HG02973 (cell line): Measurements from ENCODE around the gene PWP1.

Experiments used
- ATAC-seq: cut with Tn5 transposase; IDR thresholded peaks from one replicate; pipeline ENCODE4 v1.9.1; 2021; ENCODE audit warnings: moderate library complexity; ENCODE audit not compliant: unreplicated experiment

PWP1 gene

DNA sequence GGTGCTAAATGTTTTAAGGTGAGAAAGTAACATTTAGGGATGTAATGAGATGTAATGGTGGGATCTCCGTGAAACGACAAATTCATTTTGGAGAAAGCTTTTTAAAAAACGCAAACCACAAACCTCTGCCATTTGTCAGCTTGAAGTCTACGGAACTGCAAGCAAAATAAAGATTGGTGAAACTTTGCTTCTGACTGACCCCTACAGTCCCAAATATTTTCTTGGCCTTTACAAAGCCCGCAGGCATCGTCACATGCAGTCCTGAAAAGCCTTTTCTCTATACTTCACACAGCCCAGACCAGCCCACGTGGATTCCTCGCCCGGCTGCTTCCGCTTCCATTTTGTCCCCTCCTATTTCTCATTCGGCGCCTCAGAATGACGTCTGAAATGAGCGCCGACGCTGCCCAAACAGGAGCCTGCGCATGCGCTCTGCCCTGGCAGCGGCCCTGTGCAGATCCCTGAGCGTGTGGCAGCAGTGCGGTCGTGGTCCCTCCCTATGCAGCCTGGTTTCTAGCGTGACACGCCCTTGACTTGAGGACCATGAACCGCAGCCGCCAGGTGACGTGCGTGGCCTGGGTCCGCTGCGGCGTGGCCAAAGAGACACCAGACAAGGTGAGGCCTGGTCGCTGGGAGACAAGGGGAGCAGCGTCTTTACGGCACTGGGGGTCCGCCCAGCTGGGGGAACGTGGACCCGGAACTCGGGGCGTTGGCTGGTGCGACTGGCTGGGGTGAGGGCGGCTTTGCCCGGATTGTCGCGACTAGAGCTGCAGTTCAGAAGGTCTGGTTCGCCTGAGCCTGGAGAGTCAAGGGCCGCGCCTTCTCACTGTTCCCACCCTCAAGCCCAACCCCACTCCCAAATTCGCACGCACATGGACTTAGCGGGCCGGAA lies at the start of gene PWP1:
PWP1 (plus strand) TSS at position 440 of the 889 bp plus-strand sequence; CDS start at position 541, 101 bp downstream.
- peak; percentile 76 for ATAC-seq

DNA sequence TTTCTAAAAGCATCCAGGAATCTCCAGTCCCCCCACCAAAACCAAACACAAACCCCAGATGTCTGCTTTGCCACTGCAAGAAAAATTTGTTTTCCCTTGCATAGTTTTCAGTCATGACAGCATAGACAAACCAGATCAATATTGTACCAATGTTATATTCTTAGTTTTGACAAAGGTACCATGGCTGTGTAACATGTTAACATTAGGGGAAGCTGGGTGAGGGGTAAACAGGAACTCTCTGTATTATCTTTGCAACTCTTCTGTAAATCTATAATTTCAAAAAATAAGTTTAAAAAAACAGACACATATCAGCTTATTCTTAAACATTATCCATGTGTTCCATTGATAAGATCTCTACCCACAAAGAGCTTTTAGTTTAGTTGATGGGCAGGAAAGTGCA lies 44.4 kb upstream of the PWP1 start:
- no peak for ATAC-seq

DNA sequence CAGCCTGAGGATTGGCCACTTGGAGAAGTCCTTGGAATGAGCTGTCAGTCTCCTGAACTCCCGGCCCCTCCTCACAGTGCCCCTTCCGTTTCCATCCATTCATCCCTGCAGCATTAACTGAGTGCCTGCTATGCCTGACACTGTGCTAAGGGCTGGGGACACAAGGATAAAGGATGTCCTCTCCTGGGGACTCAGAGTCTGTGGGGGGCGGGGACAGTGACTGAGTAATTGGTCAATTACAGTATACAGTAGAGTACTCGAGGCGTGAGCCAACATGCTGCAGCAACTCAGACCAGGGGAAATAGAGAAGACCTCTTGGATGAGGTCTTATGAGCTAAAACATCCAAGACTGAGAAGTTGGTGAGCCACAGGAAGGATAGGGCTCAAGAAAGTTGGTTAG lies 43.4 kb upstream of the PWP1 start:
- no peak for ATAC-seq

DNA sequence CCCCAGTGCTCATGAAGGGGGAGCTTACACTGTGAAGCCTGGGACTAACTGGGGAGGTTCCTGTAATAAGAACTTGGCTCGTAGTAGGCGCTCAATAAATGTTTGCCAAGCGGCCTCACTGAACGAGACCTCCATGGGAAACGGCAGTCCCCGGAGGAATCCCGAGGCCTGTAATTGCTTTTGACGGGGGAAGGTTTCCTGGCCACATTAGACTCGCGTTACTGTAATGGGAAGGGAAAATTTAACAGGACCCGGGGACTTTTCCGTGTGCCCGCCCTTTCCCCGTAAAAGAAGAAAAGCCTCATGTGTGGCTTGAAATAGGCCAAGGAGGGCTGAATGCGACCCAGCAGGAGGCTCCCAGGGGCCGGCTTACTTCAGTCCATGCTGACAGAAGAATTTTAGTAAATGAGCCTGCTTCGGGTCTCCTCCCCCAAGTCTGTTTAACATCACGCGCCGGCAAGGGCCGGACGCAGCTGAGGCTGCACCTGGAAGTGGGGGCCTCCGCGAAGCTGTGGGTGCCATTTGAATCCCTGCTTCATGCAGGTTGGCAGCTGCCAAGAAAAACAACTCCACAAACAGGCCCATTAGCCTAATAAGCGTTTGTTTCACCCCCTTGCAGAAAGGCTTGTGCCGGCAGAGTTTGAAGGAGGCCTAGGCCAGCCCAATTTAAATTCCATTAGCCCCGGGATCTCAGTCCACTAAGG lies 39.8 kb upstream of the PWP1 start:
- ATAC-seq = no peak

DNA sequence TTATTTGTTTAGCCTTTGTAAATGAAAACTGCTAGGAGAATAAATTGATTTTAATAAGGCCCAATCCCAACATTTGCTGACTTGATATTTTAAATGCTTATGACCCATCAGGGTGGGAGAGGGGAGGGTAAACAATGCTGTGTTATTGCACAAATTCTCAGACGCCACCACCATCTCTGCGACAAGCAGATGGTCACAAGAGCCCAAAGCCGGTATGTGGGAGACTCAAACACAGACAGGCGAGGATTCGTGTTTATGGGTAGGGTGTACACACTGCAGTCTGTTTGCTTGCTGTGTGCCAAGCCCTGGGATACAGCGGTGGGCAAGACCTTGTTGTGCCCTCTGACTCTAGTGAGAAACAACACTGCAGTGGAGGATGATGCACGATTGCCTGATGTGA lies 39.2 kb upstream of the PWP1 start:
- ATAC-seq = no peak

DNA sequence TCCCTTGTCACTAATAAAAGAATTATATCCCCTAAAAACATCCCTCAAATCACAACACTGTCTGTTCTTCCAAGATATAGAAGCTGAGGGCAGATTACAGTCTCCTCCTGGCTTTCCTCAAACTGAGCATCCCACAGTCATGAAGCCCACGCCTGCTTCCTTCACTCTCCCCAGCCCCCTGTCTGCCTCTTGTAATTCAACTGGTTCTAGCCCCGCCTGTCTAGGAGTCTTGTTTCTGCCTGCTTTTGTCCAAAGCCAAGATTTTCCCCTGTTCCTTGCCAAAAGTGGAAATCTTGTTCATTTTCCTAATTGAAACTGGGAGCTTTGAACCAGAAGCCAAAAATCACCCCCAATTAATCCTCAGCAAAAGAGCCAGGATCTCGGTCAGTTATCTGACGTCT lies 35.9 kb upstream of the PWP1 start:
- ATAC-seq = no peak

DNA sequence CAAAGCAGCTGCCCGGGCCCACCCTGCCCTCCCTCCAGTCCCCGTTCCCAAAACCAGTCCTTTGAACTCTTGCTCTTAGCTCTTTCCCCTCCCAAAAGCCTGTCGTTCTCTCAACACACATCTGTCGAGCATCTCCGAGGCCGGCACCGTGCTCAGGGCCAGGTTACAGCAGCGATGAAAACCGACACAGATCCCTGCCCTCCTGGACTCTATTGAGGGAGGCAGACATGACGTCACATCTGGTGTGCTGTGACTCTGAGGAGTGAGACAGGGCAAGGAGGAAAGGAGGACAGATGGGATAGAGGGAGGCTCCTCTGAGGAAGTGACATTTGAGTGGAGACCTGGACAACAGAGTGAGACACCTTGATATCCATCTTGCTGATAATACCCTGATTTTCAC lies 34.6 kb upstream of the PWP1 start:
- ATAC-seq = no peak

DNA sequence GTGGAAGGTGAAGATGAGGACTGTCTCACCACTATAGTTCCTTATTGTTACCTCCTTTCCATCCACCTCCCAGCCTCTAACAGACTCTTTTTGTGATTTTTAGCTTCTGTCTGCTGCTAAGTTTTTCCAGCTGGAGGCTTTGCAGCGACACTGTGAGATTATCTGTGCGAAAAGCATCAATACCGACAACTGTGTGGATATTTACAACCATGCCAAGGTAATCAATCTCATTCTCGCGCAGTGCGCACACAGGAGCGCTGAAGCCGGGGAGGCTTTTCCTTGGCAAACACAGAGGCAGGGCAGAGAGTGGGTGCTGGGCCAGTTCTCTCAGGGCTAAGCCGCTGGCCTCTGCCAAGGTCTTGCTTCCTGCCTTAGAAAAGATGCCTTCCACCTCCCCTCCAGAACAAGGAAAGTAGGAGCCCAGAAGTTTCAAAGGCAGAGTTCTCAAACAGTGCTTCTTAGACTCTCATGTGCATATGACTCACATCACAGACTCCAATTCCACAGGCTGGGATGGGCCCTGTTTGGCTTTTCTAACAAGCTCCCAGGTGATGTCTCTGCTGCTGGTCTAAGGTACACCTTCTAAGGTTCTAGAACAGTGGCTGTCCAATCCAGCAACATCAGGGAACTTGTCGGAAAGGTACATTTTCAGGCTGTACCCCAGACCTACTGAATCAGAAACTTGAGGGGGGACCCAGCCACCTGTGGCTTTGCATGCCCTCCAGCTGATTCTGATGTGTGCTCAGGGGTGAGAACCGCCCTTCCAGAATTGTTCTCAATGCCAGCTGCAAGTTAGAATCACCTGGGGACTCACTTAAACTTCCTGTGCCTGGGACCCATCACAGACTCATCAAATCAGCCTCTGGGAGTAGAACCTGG lies 33.8 kb upstream of the PWP1 start:
- no peak for ATAC-seq

DNA sequence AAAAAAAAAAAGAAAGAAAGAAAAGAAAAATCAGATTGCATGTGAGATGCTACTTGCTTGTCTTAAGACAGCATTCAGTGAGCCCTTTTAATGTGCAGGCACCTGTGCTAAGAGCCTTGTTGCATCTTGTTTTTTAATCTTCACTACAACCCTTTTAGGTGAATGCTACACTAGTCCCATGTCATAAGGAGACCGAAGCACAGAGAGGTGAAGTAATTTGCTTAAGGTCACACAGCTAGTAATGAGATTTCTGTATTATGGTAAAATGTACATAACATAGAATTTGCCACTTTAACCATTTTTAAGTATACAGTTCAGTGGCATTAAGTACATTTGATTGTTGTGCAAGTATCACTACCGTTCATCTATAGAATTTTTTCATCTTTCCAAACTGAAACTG lies 32.1 kb upstream of the PWP1 start:
- ATAC-seq = no peak

DNA sequence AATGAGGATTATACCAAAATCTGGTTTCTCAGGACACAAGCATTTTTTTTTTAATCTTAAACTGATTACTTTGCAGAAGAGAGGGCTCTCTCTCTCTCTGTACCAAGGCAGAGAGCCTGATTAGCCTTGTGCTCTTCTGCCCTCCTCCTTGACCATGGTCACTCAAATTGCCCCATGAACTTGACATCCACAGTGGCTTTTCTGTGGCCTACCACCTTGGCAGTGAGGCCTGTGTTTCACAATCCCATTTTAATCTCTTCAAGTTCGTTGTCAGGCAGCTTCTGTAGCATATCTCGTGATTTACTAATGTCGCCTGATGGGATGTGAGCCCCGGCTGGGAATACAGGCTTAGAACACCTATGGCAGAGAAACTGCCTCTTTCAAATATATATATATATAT lies 30.7 kb upstream of the PWP1 start:
- no peak for ATAC-seq

DNA sequence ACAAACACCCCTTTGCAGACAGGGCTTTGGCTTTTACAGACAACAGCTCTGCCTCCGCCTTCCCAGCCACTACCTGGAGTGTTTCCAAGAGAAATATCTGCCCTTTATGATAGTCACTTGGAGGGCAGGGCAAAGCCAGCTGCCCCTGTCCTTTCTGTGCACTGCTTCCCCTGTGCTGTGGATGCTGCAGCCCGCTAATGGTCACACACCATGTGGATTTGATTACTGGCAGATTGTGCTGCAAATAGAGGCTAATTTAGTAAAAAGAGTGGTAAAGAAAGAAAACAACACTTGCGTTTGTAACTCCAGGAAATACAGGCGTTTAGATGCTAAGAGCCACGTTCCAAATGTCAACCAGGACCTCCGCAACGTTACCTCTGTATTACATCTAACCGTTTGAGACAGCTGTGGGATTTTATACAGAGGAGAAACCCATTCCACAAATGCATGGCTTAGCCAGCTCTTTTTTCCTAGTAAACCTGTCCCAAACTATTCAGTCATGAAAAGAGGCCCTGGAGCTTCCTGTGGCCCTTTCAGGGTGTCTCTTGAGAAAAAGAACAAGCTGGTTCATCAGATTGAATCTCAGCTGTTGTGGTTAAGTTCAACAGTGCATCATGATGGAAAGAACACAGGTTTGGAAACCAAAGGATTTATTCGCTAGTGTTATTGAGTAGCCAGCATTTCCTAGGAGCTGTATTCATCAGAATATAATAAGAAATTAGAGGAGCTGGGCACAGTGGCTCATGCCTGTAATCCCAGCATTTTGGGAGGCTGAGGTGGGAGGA lies 30.1 kb upstream of the PWP1 start:
- no peak for ATAC-seq

DNA sequence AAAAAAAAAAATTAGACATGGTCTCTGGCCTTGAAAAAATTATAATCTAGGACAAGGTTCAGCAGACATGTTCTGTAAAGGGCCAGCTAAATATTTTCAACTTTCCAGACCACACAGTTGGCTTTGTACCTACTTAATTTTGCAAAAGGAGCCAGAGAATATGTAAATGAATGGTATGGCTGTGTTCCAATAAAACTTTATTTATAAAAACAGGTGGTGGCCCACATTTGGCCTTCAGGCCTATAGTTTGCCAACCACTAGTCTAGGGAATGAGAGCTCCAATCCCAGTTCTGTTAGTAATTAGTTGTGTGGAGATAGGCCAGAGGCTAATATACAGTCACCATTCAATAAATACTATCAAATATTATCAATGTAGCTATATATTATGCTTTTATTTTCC lies 29.3 kb upstream of the PWP1 start:
- ATAC-seq = no peak

DNA sequence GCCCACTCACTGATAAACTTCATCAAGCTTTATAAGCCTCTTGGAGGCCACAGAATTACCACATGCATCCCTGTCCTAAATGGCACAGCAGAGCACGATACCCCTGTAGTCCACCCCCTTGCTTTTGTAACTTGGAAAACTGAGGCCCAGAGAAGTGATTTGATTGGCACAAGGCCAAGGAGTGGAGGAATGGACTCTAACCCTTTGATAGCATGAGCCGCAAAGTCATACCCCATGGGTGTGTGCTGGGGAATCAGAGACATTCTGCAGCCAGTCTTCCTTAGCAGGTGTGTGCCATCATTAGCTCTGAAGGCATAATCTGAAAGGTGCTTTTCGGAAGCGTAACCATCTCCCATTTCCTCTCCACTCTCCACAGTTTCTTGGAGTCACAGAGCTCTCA lies 28.5 kb upstream of the PWP1 start:
- no peak for ATAC-seq

DNA sequence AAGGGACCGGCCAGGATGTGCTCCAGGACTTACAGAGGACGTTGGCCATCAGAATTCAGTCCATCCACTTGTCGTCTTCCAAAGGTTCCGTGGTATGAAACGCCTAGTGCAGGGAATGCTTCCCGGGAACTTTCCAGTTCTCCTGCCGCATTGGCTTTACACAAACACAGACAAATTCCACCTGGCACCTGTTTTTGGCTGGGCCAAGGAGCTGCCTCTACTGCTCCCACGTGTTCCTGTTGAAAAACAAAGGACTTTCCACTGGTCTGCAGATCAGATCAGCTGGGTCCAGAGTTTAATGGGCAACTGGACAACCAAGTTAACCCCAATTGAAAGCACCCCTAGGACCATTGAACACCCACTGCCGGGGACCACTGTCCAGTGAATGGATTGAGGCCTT lies 28.0 kb upstream of the PWP1 start:
- no peak for ATAC-seq

DNA sequence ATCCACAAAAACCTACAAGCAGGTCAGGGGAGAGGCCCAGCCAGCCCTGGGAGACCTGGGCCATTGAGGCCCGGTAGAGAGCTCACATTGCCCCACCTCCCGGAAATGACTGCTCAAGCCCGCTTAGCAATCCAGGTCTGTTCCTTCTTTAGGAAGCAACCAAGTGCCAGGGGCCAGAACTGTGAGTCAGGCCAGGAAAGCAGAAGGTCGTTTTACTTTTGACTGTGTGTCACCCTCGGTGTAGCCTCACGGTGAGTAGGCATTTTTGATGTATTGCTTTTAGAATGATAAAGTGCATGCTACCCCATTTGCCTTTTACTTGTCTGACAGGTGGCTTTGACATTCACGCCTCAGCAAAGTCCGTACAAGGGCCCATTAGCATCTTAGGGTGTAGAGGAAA lies 25.4 kb upstream of the PWP1 start:
- no peak for ATAC-seq

DNA sequence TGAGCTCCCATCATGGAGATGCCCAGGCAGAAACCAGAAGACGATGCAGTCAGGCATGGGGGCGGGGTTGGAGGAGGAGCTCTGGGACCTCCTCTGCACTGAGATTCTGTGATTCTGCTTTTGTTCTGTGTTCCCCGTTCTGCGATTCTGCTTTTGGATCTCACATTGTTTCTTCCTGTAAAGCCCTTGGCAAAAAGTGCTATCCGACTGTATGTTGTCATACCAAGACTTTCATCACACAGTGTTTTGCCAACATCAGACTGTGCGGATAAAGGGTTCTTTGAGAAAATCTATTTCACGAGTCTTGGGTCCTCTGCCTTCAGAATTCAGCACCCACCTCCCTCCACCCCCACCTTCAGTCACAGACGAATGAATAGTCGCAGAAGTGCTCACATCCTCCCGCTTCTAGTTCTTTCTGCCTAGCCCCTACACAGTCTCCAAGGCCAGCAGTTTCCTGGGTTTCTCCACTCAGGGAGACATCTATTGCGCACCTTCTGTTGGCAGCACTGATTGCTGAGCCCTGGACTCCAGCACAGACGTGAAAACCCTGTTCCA lies 24.7 kb upstream of the PWP1 start:
- no peak for ATAC-seq

DNA sequence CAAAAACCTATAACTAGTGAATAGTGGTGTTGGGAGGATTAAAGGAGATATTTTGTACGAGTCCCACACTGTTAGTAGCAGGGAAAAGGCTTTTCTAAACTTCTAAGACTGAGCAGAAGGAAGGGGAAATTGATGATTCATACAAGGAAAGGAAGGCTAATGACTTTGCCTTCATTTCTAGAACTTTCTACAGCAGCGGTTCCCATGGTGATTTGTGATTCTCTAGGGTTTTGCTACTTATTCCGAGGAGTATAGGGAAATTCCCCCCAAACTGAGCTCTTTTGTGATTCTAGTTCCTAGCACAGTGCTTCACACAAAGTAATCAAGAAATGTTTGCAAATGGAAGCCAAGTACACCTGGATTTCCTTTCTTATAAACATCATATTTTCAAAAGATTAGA lies 23.8 kb upstream of the PWP1 start:
- no peak for ATAC-seq

DNA sequence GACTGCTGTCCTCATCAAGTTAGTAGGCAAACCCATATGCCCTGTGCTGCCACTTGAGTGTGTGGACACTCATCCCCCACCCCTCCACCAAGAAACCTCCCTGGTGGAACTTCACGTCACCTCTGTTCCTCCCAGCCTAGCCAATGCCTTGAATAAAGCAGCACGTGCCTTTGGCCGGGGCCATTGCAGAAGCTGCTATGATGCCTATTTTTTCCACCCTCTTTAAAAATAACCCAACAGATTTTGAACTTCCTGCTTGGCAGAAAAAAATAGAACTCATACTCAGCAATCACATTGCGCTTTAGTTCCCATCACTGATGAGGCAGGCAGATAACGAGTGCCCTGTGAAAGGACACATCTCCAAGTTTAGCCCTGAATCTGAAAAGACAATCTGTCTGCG lies 23.1 kb upstream of the PWP1 start:
- no peak for ATAC-seq

DNA sequence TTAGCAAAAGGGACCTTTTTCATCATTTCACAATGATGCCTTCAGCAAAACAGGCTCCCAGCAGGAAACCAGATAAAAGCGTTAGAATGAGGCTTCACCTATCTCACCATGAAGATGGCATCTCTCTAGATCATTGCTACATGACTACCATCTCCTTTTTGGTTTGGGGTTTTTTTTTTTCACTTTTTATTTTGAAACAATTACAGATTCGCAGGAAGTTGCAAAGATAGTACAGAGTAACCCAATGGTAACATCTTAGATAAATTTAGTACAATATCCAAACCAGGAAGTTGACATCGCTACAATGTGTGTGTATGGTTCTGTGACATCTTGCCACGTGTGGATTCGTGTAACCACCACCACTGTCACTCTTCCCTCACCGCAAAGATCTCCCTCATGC lies 22.3 kb upstream of the PWP1 start:
- no peak for ATAC-seq

DNA sequence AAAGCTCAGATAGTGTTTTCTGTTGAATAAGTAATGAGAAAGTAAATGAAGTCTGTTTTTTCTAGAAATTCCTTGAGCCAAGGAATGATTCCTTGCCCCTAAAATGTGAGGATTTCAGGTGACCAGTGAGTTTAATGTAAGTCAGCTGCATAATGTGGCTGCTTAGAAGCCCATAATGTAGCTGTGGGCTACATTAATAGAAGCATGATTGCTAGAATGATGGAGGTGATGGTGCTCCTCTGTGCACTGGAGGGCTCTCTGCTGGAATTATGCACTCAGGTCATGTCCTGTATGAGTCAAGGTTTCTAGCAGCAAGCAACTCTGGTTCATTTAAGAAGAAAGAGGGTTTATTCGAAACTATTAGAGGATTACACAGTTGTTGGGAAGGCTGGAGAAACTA lies 19.6 kb upstream of the PWP1 start:
- ATAC-seq = no peak
